Measurements from ENCODE around the gene MRI1. TPM values are rescaled to one million over a fixed set of nuclear protein-coding genes. Genes with fewer than 3 reads are reported as not detected.

Gene MRI1
- total and polyA plus RNA-seq, 2 experiments from 2014 or later: 16.5 to 39.7 TPM

GRCh38 chr19:13812544-13812943 is 48.2 kb downstream of the MRI1 start:
- H3K36me3 ChIP-seq (ENCODE audit: low read depth): no peaks in the 10 kb centered on the region; the same call in 1 of the 2 replicates

GRCh38 chr19:13813147-13813546 is 48.8 kb downstream of the MRI1 start:
- TF ChIP-seq EZH2 (IDR thresholded peaks at IDR 0.05; ENCODE audit: insufficient read depth, poor library complexity, severe bottlenecking) (no peak), EZH2phosphoT487 (IDR thresholded peaks at IDR 0.05; ENCODE audit: insufficient read depth, low read depth) (no peak)
- Histone ChIP-seq H3K9me2 (ENCODE audit: insufficient read depth) (no peaks in the 10 kb centered on the region), H4K20me1 (ENCODE audit: insufficient read depth) (no peaks in the 10 kb centered on the region), H3K4me1 (ENCODE audit: insufficient read depth) (no peaks in the 10 kb centered on the region), H3K79me2 (ENCODE audit: insufficient read depth) (no peaks in the 10 kb centered on the region), H3K4me2 (ENCODE audit: unreplicated experiment) (no peak overlapping the region), H3F3A (ENCODE audit: insufficient read depth) (no peaks in the 10 kb centered on the region), H3K36me3 (ENCODE audit: low read depth) (no peaks in the 10 kb centered on the region; the same call in 1 of the 2 replicates), H3K9me3 (ENCODE audit: low read depth) (no peaks in the 10 kb centered on the region), H3K27ac (no peak overlapping the region), H3K4me3 (no peak overlapping the region), H3K27me3 (replicated peaks; ENCODE audit: insufficient read depth) (no peaks in the 10 kb centered on the region), H2AFZ (no peak overlapping the region), H3K9ac (no peak overlapping the region)
- no peak for DNase-seq
- 92 to 100% methylated on average over 2 of the region's 2 CpGs for WGBS, 2 experiments (ENCODE audit: low coverage in 1 of 2, low lambda C conversion rate in 2 of 2, missing lambda C conversion rate in 2 of 2)
- in situ Hi-C loops (cut with MboI): no loop called here

More at GRCh38 chr19:13812544-13812943, 48.2 kb downstream of the MRI1 start:
- Histone ChIP-seq H4K20me1 (ENCODE audit: insufficient read depth) (no peaks in the 10 kb centered on the region), H3K4me2 (ENCODE audit: unreplicated experiment) (no peak overlapping the region), H3K4me1 (ENCODE audit: insufficient read depth) (no peaks in the 10 kb centered on the region), H3K9ac (no peak overlapping the region), H3K27me3 (replicated peaks; ENCODE audit: insufficient read depth) (no peaks in the 10 kb centered on the region), H3K9me3 (ENCODE audit: low read depth) (no peaks in the 10 kb centered on the region), H3K27ac (no peak overlapping the region), H3K9me2 (ENCODE audit: insufficient read depth) (no peaks in the 10 kb centered on the region), H2AFZ (no peak overlapping the region), H3K79me2 (ENCODE audit: insufficient read depth) (no peaks in the 10 kb centered on the region), H3F3A (ENCODE audit: insufficient read depth) (no peaks in the 10 kb centered on the region), H3K4me3 (no peak overlapping the region)
- TF ChIP-seq EZH2 (IDR thresholded peaks at IDR 0.05; ENCODE audit: insufficient read depth, poor library complexity, severe bottlenecking): no peak
- TF ChIP-seq EZH2phosphoT487 (IDR thresholded peaks at IDR 0.05; ENCODE audit: insufficient read depth, low read depth): no peak
- DNase-seq: no peak
- 93% methylated on average over 11 of the region's 11 CpGs for WGBS, 2 experiments (ENCODE audit: low coverage in 1 of 2, low lambda C conversion rate in 2 of 2, missing lambda C conversion rate in 2 of 2)
- in situ Hi-C loops (cut with MboI): no loop called here

DNA sequence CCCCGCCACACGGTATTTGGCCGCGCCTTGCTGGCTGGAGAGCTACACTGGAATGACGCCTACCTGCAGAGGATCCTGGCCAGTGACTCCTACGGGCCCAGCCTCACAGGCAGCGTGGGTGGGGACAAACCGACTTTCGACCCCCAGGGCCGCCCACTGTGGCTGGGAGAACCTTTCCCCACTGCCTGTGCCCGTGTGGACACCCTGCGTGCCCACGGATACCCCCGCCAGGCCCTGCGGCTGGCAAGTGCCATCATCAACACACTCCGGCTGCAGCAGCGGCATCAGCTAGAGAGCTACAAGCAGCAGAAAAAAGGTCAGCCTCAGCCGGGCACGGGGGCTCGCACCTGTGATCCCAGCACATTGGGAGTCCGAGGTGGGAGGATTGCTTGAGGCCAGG is 50.2 kb downstream of the MRI1 start:
- TF ChIP-seq EZH2 (IDR thresholded peaks at IDR 0.05; ENCODE audit: insufficient read depth, poor library complexity, severe bottlenecking) (no peak), EZH2phosphoT487 (IDR thresholded peaks at IDR 0.05; ENCODE audit: insufficient read depth, low read depth) (no peak)
- no peaks in the 10 kb centered on the region for H4K20me1 ChIP-seq (ENCODE audit: insufficient read depth)
- in situ Hi-C loops (cut with MboI): no loop called here

GRCh38 chr19:13817018-13817614 is 52.8 kb downstream of the MRI1 start:
- Histone ChIP-seq H3F3A (ENCODE audit: insufficient read depth) (peaks cover 22% of the 10 kb centered on the region), H3K27me3 (replicated peaks; ENCODE audit: insufficient read depth) (no peaks in the 10 kb centered on the region), H2AFZ (no peak overlapping the region), H4K20me1 (ENCODE audit: insufficient read depth) (no peaks in the 10 kb centered on the region), H3K79me2 (ENCODE audit: insufficient read depth) (no peaks in the 10 kb centered on the region), H3K36me3 (ENCODE audit: low read depth) (peaks cover 4% of the 10 kb centered on the region; the same call in 1 of the 2 replicates), H3K4me1 (ENCODE audit: insufficient read depth) (peaks cover 5% of the 10 kb centered on the region), H3K27ac (no peak overlapping the region), H3K4me3 (no peak overlapping the region), H3K9me2 (ENCODE audit: insufficient read depth) (no peaks in the 10 kb centered on the region), H3K4me2 (ENCODE audit: unreplicated experiment) (no peak overlapping the region), H3K9me3 (ENCODE audit: low read depth) (no peaks in the 10 kb centered on the region), H3K9ac (no peak overlapping the region)
- peak; percentile 30 for DNase-seq
- in situ Hi-C loops (cut with MboI): no loop called here
- WGBS, 2 experiments (ENCODE audit: low coverage in 1 of 2, low lambda C conversion rate in 2 of 2, missing lambda C conversion rate in 2 of 2): 69 to 87% methylated on average over 6 to 11 of the region's 11 CpGs
- TF ChIP-seq EZH2 (IDR thresholded peaks at IDR 0.05; ENCODE audit: insufficient read depth, poor library complexity, severe bottlenecking) (no peak), EZH2phosphoT487 (IDR thresholded peaks at IDR 0.05; ENCODE audit: insufficient read depth, low read depth) (no peak)

More for the DNA sequence above, 50.2 kb downstream of the MRI1 start:
- Histone ChIP-seq H3K4me1 (ENCODE audit: insufficient read depth) (no peaks in the 10 kb centered on the region), H3K9me3 (ENCODE audit: low read depth) (no peaks in the 10 kb centered on the region), H3K9me2 (ENCODE audit: insufficient read depth) (no peaks in the 10 kb centered on the region), H2AFZ (no peak overlapping the region), H3K4me3 (no peak overlapping the region), H3K79me2 (ENCODE audit: insufficient read depth) (no peaks in the 10 kb centered on the region), H3K27me3 (replicated peaks; ENCODE audit: insufficient read depth) (no peaks in the 10 kb centered on the region), H3K4me2 (ENCODE audit: unreplicated experiment) (no peak overlapping the region), H3F3A (ENCODE audit: insufficient read depth) (no peaks in the 10 kb centered on the region), H3K9ac (no peak overlapping the region), H3K36me3 (ENCODE audit: low read depth) (no peaks in the 10 kb centered on the region; the same call in 1 of the 2 replicates), H3K27ac (no peak overlapping the region)
- 92 to 94% methylated on average over 21 of the region's 21 CpGs for WGBS, 2 experiments (ENCODE audit: low coverage in 1 of 2, low lambda C conversion rate in 2 of 2, missing lambda C conversion rate in 2 of 2)
- DNase-seq: no peak

Data from GM23248 (cell line).